HG03571 (cell line): ENCODE data around the gene DNAJA2.

Experiments
- ATAC-seq: cut with Tn5 transposase; IDR thresholded peaks from one replicate; pipeline ENCODE4 v1.9.1; 2021; ENCODE audit not compliant: unreplicated experiment

The DNAJA2 gene

DNA sequence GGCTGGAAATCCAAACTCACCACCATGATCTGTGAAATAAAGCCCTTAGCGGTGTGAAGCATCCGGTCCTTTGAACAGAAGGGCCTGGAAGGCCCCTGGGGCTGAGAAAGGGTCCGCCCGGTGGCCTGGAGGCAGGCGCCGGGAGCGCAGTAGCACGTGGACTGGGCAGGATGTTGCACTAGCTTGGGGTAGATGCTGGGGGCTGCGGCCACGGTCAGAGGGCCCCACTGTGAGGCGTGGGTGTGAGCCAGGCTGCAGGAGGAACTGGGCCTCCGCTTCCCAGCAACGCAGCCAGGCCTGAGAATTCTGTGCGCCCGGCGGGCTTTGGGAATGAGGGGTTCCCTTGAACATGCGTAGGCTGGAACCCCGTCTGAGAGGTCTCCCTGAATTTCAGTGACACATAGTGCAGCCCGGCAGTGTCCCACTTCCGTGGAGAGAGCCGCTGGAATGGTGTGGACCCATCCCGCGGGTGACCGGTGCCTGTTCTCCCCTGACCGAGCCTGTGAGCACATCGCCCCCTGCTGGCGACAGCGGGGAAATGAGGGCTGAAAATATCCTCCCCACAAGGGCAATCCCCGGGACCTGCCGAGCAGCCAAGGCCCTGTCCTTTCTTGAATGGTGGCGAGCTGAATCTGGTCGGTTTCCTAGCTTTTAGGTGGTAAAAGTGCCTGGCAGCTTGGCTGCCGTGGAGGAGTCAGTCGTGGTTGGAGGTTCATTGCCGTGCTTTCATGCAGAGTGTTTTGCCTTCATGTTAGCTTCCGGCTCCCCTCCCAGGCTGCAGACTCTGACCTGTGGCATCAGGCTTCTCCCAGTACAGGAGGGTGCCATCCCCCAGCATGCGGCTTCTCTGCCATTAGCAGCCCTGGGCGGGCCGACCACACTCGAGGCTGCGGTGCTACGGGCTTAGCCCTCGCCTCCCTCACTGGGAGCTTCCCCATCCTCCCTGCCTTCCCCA lies 43.8 kb downstream of the DNAJA2 start:
- peak; percentile 57 for ATAC-seq

GRCh38 chr16:46928811-46929210 lies 44.7 kb downstream of the DNAJA2 start:
- no peak for ATAC-seq

GRCh38 chr16:46927273-46927672 lies 46.2 kb downstream of the DNAJA2 start:
- ATAC-seq, result no peak

GRCh38 chr16:46926470-46927225 lies 46.8 kb downstream of the DNAJA2 start:
- ATAC-seq, result no peak

GRCh38 chr16:46924402-46924801 lies 49.1 kb downstream of the DNAJA2 start:
- ATAC-seq, result no peak

- no peak for ATAC-seq
These were observed 49.8 kb downstream of the DNAJA2 start for GRCh38 chr16:46923513-46924295.

GRCh38 chr16:46922239-46922638 lies 51.2 kb downstream of the DNAJA2 start:
- no peak for ATAC-seq

GRCh38 chr16:46920402-46921068 lies 52.9 kb downstream of the DNAJA2 start:
- no peak for ATAC-seq

DNA sequence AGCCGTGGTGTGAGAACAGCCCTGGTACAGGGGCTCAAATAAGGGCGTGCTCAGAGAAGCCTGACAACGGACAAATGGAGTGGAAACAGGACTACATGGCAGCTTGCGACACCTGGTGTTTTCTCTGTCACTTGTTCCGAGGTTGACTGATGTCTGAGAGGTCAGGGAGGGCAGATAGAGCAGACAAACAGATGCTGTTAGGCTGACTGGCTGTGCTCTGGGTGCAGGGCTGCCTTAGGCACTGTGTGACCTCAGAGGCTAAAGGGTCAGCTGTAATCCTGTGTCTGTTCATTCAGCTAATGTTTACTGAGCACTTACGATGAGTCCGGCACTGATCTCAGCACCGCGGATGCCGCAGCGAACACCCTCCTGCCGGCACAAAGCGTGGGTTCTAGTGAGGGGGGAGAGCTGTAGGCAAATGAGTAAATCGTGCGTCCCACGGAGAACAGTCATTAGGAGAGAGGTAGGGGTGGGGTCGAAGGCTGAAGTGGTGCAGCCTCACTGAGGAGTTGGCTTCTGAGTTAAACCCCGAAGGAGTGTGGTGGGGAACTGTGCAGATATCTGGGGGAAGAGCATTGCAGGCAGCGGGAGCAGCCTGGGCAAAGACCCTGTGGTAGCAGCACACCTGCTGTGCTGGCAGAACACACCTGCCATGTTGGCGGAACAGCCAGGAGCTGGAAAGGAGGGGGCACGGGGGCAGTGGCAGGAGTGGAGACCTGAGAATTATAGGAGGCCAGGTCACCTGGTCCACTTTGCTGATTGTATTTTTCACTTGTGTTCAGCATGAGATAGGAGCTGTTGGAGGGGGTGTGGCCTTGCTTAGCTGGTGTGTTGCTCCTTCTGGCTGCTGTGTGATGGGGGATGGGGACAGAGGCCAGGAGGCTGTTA lies 54.3 kb downstream of the DNAJA2 start:
- peak; percentile 75 for ATAC-seq

DNA sequence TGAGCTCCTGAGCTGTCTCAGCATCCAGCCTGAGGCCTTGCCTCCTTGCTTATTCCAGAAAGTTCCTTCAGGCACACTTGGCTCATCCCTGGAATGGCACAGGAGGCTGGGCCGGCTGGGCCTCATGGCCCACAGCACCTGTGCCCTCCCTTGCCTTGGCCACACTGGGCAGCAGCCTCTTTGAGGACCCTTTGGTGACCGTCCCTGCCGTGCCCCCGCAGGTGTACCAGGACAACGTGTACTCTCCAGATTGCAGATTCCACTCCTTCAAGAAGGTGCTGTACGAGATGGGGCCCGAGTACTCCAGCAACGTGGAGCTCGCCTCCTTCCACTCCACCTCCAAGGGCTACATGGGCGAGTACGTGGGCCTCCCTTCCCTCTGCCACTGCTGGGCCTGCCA lies 55.1 kb downstream of the DNAJA2 start:
- no peak for ATAC-seq

GRCh38 chr16:46916980-46917379 lies 56.5 kb downstream of the DNAJA2 start:
- no peak for ATAC-seq

DNA sequence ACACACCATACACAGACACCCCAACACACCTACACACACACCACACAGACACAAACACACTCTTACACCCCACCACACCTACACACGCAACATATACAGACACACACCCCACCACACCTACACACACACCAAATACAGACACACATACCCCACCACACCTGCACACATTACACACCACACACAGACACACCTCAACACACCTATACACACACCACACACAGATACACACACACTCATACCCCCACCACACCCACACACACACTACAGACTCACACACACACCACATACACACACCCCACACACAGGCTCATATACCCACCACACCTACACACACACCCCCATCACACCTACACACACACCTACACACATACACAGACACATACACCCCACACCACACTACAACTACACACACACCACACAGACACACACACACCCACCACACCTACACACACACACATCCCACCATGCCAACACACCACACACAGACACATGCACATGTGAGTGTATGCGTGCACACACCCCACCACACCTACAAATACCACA lies 57.9 kb downstream of the DNAJA2 start:
- ATAC-seq, result no peak

DNA sequence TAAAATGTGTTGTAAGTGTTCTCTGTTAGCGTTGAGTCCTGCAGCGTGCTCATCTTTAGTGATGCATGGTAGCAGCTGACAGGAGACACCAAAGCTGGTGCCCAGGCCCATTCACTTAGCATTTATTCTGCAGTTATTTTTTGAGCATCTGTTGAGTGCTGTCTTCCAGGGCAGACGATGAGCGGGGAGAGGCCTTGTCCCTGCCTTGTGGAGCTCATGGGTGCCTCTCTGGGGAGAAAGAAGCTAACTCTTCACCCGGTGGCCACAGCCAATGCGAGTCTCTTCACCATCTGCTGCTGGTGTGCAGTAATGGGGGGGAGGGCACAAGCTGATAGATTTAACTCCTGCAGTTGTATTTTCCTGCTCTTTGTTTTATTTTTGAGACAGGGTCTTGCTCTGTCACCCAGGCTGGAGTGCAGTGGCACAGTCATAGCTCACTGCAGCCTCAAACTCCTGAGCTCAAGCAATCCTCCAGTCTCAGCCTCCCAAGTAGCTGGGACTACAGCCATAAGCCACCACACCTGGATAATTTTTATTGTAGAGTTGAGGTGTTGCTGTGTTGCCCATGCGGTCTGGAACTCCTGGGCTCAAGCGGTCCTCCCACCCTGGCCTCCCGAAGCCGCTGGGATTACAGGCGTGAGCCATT lies 58.8 kb downstream of the DNAJA2 start:
- no peak for ATAC-seq

GRCh38 chr16:46911650-46912049 lies 61.8 kb downstream of the DNAJA2 start:
- no peak for ATAC-seq

DNA sequence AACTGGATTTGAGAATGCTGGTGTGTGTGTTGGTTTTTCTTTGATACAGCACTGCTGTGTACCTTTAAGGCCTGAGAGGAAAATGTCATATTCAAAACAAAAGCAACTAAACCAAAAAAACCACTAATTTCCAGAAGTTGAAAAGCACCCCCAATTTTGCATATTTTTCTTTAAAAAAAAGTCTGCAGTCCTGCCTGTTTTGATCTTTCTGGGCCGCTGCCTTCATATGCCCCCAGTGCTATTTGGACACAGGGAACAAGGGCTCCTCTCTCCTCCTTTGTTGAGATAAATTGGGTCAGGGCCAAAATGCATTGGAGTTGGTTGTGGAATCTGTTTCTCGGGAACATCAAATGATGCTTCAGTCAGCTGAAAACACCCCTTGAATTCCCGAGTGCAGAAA lies 62.4 kb downstream of the DNAJA2 start:
- ATAC-seq, result peak; percentile 47

DNA sequence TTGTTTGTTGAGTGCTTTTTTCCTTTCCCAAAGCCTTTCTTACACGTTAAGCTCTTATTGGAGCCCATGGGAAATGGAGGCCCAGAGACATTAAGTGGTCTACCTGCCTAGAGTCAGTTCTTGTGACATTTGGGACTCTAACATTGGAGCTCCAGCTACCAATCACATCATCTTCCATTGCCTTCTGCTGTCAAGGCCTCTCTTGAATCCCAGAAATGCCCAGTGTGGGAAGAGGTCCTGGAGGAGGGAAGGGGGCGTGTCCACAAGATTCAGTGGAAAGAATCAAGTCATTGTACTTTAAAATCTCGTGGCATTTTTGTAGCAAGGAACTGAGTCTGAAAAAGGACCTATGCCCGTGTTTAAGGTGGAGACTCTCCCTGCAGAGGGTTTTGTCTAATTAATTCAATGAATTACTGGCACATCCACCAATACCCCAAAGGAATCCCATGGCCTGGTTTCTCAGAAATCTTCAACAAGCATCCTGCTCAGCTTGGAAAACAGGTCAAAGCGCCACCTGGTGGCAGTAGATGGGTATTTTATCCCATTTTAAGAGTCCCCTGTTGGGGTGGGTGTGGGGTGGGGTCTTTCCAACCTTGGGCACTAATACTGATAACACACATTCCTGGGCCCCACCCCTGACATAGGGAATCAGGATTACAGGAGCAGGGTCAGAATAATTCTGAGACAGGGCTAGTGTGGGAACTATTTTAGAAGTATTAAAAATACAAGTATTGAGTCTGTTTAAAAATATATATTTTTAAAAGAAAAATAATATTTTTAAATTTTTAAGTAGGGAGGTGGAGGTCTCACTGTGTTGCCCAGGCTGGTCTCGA lies 64.7 kb downstream of the DNAJA2 start:
- no peak for ATAC-seq

DNA sequence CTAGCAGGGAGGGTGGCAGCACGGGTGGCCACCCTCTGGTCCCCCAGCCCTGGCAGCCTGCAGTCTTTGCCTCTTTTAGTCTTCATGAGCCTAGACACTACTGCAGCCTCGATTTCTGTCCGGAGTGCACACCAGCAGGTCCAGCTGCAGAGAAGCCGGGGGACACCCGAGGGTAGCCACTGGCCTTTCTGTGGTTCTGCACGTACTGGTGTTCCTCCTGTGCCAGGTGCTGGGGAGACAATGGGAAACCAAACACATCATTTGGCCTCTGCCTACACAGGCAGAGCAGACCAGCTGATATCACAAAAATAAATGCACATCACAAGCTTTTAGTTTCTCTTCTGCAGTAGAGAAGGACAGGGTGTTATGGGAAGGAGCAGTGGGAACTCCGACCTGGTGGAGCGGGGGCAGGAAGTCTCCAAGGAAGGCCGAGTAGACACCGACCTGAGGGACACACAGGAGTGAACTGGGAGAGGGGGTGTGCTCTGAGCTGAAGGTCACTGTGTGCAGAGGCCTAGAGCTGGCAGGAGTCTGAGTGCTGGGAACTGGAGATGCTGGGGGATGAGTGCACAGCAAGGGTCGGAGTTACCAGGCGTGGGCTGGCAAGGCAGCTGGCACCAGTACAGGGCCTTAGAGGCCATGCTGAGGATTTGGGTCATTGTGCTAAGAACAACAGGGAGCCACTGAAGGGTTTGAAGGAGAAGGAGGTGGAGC lies 66.3 kb downstream of the DNAJA2 start:
- no peak for ATAC-seq
